IgD-negative memory B cell (primary cell): ENCODE results near the gene C11orf24. TPM values are rescaled to one million over a fixed set of nuclear protein-coding genes. Genes with fewer than 3 reads are reported as not detected.
A peak's percentile ranks its signal among the peaks of the same experiment; 100 is the strongest.

Experiments
- H3K27ac Mint-ChIP-seq, 3 donors: one replicate each; pipeline ENCODE4 v1.8.0; 2020 to 2022; ENCODE audit warnings: mild to moderate bottlenecking in 3 of 3, mixed read lengths in 3 of 3, moderate library complexity in 1 of 3
- H3K27me3 Mint-ChIP-seq: one replicate; pipeline ENCODE4 v1.8.0; 2021; ENCODE audit warnings: mixed read lengths
- H3K36me3 Mint-ChIP-seq: one replicate; pipeline ENCODE4 v1.8.0; 2020; ENCODE audit warnings: mild to moderate bottlenecking, mixed read lengths
- H3K4me1 Mint-ChIP-seq, 3 donors: one replicate each; pipeline ENCODE4 v1.8.0; 2020 to 2022; ENCODE audit warnings: mixed read lengths in 3 of 3, mild to moderate bottlenecking in 1 of 3
- H3K4me3 Mint-ChIP-seq, 4 donors: one replicate each; pipeline ENCODE4 v1.8.0; 2020 to 2022; ENCODE audit warnings: mild to moderate bottlenecking in 4 of 4, mixed read lengths in 4 of 4, moderate library complexity in 3 of 4
- H3K9me3 Mint-ChIP-seq, 3 donors: one replicate each; pipeline ENCODE4 v1.8.0; 2020 to 2021; ENCODE audit warnings: mixed read lengths in 3 of 3, mild to moderate bottlenecking in 1 of 3
- polyA plus RNA-seq: library from polyadenylated mRNA; unstranded; fragments of 300-500 nt; fragmentation: Illumina TruSeq; gene quantifications from one replicate; pipeline ENCODE4 v1.2.3, GENCODE V29; 2021

Gene C11orf24
- polyA plus RNA-seq, 1 donor from 2014 or later, result 40.5 TPM

DNA sequence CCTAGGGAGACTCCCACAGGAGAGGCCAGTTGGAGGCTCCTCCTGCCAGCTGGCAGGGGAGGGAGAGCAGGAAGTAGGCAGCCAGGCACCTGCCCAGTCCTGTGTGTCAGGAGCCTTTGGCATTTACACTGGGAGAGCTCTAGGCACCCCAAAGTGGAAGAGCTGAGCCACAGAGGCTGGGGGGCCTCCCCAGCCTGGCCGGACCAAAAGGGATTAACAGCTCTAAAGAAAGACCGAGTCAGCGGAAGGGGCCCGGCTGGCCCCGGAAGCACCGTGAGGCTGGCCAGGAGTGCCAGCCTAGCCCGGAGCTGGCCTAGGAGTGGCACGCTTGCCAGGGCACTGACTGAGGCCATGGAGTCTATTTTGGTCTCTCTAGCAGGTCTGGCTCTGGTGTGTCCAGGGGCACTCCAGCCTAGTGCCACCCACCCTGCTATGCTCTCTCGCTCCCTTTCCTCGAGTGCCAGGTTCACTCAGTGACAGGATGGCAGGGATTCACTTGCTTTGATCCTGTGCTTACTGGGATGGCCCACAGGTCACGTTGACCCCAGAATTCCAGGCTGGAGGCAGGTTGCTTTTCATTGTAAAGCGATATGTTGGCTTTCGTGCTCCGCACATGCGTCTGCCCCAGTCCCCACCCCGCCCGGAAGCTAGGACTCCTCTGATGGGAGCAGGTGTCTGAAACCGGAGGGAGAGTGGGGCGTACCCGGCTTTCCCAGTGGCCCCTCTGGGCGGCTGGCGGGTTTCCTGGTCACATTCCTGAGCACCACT, 55.4 kb downstream of the C11orf24 start:
- Mint-ChIP-seq H3K36me3 (peaks cover 2% of the 10 kb centered on the region), H3K27me3 (peaks cover 4% of the 10 kb centered on the region), H3K27ac (peak overlapping the region in 1 of 3 donors; percentile 99), H3K4me1 (peaks cover 11 to 21% (median 18%) of the 10 kb centered on the region in 3 donors), H3K9me3 (no peaks in the 10 kb centered on the region), H3K4me3 (peak overlapping the region in 1 of 4 donors; percentile 91)

DNA sequence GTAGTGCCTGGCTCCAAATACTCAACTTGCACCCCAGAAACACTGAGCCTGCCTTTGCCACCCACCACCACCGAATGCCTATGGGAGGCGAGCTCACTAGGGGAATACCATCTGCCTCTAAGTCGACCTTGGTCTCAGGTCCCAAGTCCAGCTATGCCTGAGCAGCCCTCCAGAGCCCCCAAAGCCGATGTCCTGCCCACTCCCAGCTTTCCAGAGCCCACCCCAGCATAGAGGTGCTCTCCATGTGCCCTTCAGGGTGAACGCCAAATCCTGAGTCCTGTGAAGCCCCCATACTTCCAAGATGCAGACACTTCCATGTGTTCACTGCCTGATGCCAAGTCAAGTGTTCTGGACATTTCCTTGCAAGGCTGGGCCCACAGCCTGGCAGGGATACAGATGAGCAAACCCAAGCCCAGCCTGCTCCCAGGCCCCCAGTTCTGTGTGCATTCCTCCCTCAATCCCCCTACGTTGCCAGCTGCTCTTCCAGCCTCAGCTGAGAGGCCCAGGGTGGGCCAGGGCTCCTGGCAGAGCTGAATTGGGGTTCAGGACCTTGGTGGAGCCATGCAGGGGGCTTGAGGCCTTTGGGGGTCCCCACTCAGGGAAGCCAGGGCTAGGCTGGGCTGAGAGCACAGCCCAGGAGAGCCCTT, 56.1 kb downstream of the C11orf24 start:
- peaks cover 4% of the 10 kb centered on the region for H3K27me3 Mint-ChIP-seq
- peak overlapping the region; percentile 93 to 99 (median 96) for H3K27ac Mint-ChIP-seq
- no peaks in the 10 kb centered on the region for H3K9me3 Mint-ChIP-seq
- H3K4me3 Mint-ChIP-seq, result peak overlapping the region; percentile 38 to 94 (median 90)
- H3K4me1 Mint-ChIP-seq, result peaks cover 17 to 27% (median 21%) of the 10 kb centered on the region in 3 donors
- peaks cover 2% of the 10 kb centered on the region for H3K36me3 Mint-ChIP-seq

DNA sequence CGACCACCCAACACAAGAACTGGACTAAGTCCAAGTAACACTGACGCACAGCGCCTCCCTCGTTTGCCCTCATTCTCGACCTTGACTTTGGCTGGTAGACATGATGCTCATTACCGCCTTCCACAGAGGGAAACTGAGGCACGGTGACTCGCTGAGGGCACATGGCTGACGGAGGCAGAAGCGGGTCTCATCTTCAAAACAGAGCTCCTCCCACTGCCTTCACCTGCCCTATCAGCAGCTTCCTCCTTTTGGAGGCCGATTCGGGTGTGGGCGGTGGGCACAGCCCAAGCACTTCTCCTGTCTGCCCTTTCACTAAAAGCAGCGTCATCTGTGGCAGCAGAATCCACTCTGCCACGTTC, 56.7 kb downstream of the C11orf24 start:
- Mint-ChIP-seq H3K27ac (peak overlapping the region; percentile 93 to 99 (median 96)), H3K27me3 (peaks cover 4% of the 10 kb centered on the region), H3K4me3 (peak overlapping the region; percentile 77 to 94 (median 90)), H3K9me3 (no peaks in the 10 kb centered on the region), H3K36me3 (peaks cover 2% of the 10 kb centered on the region), H3K4me1 (peaks cover 21 to 33% (median 22%) of the 10 kb centered on the region in 3 donors)

DNA sequence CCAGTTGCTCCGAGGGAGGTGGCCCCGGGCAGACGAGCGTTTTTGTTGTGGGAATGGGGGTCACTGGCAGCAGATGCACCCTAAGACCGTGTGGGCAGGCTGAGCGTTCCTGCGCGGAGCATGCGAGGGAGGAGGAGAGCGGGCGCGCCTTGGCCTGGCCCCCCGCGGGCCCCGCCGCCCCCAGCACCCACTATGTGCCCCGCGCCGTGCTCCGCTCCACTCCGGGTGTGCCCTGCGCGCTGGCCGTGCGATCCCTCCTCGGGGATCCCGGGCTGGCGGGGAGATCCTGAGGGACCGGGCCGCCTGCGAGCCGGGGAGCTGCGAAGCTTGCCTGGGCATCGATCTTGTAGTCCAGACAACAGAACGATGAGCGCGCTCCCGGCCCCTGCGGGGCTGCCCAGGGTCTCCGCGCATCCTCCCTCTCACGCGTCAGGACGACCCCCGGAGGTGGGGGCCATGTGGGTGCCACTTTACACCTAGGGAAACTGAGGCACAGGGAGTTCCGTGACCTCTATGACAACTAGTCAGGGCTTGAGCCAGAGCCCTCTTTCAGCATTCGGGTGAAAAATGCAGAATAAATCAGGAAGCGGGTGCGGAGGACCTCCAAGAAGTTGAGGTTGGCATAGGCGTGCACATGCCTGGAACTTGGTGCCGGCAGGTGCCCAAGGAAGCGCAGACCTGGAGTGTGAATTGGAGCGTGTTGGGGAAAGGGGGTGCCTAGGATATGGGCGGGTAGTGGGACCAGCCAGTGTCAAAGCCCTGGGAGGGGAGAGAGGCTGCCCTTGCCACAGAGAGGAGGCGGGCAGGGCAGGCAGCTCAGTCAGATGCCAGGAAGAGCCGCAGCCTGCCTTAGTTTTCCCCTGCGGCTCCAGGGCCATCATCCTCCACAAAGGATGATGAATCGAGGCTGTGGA, 57.3 kb downstream of the C11orf24 start:
- Mint-ChIP-seq H3K4me1 (peaks cover 17 to 36% (median 26%) of the 10 kb centered on the region in 3 donors), H3K36me3 (no peaks in the 10 kb centered on the region), H3K27me3 (no peaks in the 10 kb centered on the region), H3K4me3 (peak overlapping the region; percentile 77 to 94 (median 86)), H3K27ac (peak overlapping the region; percentile 89 to 99 (median 96)), H3K9me3 (no peaks in the 10 kb centered on the region)

DNA sequence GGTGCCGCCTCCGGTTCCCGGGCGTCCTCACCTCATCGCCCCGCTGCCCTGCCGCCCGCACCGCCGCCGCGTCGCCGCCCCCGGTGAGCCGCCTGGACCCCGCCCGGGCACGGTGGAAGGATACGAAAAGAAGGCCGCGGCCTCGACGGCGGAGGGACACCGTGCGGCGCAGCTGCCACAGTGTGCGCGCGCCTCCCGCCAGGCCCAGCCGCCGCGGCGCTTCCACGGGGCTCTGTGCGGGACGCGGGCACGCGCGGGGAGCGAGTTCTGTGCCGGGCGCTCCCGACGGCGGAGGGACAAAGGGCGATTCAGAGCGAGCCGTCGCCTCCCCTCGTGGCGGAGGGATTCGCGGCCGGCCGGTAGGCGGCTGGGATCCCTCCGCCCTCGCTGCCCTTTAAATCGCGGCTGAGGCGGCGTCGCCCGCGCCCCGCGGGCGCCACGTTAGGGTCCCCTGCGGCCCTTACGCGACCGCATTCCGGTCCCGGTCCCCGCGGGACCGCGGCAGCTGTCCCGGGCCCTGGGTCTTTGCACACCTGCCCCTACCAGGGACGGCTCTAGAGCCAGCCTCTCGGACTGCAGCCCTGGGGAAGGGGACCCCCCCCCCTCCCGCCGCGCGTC, 58.1 kb downstream of the C11orf24 start:
- no peaks in the 10 kb centered on the region for H3K9me3 Mint-ChIP-seq
- H3K27me3 Mint-ChIP-seq, result no peaks in the 10 kb centered on the region
- H3K4me1 Mint-ChIP-seq, result peaks cover 22 to 41% (median 30%) of the 10 kb centered on the region in 3 donors
- H3K4me3 Mint-ChIP-seq, result peak overlapping the region; percentile 77 to 91 (median 84)
- peak overlapping the region; percentile 95 to 99 (median 95) for H3K27ac Mint-ChIP-seq
- no peaks in the 10 kb centered on the region for H3K36me3 Mint-ChIP-seq

DNA sequence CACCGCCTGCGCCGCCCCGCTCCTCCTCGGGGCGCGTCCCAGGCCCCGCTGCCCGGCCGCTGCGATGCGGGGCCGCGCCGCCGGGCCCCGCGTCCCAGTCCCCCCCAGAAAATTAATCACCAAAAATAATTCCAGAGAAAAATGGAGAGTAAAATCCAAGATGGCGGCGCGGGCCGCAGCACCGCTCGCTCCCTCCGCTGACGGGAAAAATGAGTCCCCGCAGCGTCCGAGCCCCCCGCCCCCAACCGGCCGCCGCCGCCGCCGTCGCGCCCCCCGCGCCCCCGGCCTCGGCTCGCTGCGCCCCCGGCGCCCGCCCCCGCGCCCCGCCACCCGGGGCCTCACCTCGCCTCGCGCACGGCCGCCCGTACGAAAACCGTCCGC, 58.6 kb downstream of the C11orf24 start, which contains the start of gene KMT5B:
TSS of gene KMT5B (minus strand) at position 162 of the 381 bp plus-strand sequence. CDS start 23,220 bp downstream, outside the sequence.
- H3K4me3 Mint-ChIP-seq, result peak within 1 kb of the TSS; percentile 91 to 94 (median 92)
- H3K36me3 Mint-ChIP-seq, result no peaks in the 10 kb centered on the region
- peaks cover 26 to 44% (median 32%) of the 10 kb centered on the region in 3 donors for H3K4me1 Mint-ChIP-seq
- no peaks in the 10 kb centered on the region for H3K27me3 Mint-ChIP-seq
- H3K9me3 Mint-ChIP-seq, result no peaks in the 10 kb centered on the region
- peak within 1 kb of the TSS; percentile 95 to 99 (median 97) for H3K27ac Mint-ChIP-seq

DNA sequence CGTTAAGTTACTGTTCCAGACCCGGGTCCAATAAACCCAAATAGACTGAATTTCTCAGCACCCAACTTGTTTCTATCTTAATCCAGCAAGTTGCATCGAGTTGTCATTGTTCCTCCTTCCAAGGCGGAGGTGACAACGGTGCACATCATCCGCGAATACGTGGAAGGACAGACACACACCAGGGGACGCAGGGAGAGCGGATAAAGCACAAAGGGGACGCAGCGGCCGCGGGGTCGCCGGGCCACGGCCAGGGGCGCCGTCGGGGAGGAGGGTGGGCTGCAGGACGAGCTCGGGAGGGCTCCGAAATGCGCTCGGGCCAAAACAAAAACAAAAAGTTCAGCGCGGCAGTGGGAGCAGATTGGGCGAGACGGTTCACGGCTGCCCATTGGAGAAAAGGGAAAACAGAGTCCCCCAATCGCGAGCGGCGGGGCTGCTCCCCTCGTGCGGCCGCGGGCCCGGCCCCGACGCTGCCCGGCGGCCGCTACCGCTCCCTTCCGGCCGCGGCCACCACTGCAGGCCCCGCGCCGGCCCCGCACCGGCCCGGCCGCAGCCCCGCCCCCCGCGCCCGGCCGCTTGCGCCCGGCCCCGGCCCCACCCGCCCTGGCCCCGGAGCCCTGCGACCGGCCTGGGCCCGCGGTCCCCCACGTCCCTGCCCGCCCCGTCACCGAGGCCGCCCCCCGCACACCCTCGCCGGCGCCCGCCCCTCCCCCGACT, 59.2 kb downstream of the C11orf24 start:
- H3K36me3 Mint-ChIP-seq, result no peaks in the 10 kb centered on the region
- no peaks in the 10 kb centered on the region for H3K27me3 Mint-ChIP-seq
- H3K4me1 Mint-ChIP-seq, result peaks cover 26 to 44% (median 32%) of the 10 kb centered on the region in 3 donors
- peak overlapping the region; percentile 87 to 94 (median 92) for H3K4me3 Mint-ChIP-seq
- H3K27ac Mint-ChIP-seq, result peak overlapping the region; percentile 95 to 99 (median 97)
- no peaks in the 10 kb centered on the region for H3K9me3 Mint-ChIP-seq

DNA sequence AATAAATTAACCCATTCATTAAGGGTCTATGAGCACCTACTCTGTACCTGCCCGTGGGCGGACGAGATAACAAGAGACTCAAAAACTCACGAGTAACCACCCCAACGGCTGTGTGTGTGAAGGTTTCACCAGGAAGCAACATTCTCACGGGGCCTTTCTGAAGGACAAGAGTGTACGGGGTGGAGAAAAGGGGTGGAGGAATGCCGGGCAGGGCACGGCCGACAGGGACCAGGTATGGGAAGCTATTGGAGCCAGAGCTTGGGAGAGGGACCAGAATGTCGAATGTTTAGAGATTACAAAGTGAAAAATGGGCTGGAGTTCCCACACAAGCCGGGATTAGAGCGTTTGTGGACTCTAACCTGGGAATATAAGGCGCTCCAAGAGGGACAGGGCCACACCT, 60.2 kb downstream of the C11orf24 start:
- no peaks in the 10 kb centered on the region for H3K27me3 Mint-ChIP-seq
- H3K9me3 Mint-ChIP-seq, result no peaks in the 10 kb centered on the region
- H3K4me3 Mint-ChIP-seq, result peak overlapping the region; percentile 87 to 94 (median 92)
- peak overlapping the region; percentile 6 to 95 (median 94) for H3K27ac Mint-ChIP-seq
- H3K36me3 Mint-ChIP-seq, result no peaks in the 10 kb centered on the region
- peaks cover 32 to 48% (median 33%) of the 10 kb centered on the region in 3 donors for H3K4me1 Mint-ChIP-seq

Other genes with a start within 250 kb of the C11orf24 start
- 146 TPM for gene NDUFS8, start 241.3 kb downstream of the C11orf24 start, polyA plus RNA-seq
- gene TCIRG1, start 232.9 kb downstream of the C11orf24 start, polyA plus RNA-seq, result 46.0 TPM
- 2.4 TPM for gene CHKA, start 150.6 kb downstream of the C11orf24 start, polyA plus RNA-seq
- gene KMT5B, start 58.7 kb downstream of the C11orf24 start, polyA plus RNA-seq, result 40.2 TPM
- gene LRP5, start 40.6 kb upstream of the C11orf24 start, polyA plus RNA-seq, result 1.0 TPM
- gene PPP6R3, start 188.8 kb upstream of the C11orf24 start, polyA plus RNA-seq, result 41.1 TPM